Epidermal melanocyte (primary cell): ENCODE data around the gene SLAMF6.
"Not testable (repeated sequence)": the region's sequence is repeated elsewhere in the genome, so short reads cannot be mapped to it uniquely, and the experiment has no call there.

Experiments
- DNase-seq: peaks from one replicate; pipeline ENCODE4 v3.0.0; 2011; ENCODE audit warnings: low spot score; ENCODE audit not compliant: insufficient read length

The SLAMF6 gene

GRCh38 chr1:160522622-160523345, at the start of gene SLAMF6:
Gene SLAMF6 (minus strand): TSS chr1:160523255. CDS start chr1:160523192, 63 bp downstream.
- DNase-seq = no peak

GRCh38 chr1:160570840-160571239, 47.8 kb upstream of the SLAMF6 start:
- no peak for DNase-seq

GRCh38 chr1:160569806-160570205, 46.8 kb upstream of the SLAMF6 start:
- no peak for DNase-seq

DNA sequence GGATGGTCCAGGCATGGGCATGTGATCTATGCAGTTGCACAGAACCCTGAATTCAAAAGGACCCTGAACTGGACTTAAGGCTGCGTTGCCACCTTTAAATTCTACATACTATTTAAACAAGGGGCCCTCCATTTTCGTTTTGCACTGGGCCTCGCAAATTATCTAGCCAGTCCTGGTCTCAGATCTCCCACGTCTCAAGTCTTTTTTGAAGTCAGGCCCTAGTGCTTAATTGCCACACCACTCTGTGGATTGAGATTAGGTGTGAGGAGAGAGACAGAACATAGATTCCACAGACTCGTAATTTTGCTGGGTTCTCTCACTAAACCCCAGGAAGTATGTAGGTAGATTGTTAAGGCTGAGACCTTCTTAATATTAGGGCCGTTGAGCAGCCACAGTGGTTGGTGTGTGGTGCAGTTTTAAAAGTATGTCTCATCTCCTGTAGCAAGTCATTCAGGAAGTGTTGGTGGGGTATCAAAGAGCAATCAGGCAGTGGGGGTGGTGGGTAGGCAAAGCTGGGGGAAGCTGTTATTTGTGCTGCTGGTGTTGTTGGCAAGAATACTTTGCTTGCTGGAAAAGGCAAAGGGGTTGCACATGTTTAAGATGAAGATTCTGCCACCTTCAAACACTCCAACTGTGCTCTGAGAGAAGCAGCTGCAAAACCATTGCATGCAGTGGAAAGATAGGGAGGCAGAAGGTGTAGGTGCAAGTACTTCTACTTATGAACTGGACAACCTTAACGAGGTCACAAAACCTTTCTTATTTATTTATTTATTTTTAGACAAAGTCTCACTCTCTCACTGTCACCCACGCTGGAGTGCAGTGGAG, 45.0 kb upstream of the SLAMF6 start:
- DNase-seq = no peak

DNA sequence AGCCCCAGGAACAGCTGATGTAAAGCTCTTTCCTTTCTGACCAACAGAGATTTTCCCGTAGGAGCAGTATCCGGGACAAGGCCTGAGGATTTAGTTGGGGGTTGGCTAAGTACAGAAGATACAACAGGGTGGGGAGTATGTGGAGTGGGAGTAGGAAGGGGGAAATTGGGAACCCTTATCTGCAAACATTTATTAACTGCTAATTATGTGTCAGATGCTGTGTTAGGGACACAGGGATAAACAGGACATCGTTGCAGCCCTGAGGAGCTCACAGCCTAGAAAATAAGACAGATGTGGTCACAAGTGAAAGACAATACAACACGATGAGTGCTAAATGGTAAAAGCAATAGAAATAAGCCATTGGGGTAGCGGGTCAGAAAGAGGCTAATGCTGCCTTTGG, 44.3 kb upstream of the SLAMF6 start:
- no peak for DNase-seq

DNA sequence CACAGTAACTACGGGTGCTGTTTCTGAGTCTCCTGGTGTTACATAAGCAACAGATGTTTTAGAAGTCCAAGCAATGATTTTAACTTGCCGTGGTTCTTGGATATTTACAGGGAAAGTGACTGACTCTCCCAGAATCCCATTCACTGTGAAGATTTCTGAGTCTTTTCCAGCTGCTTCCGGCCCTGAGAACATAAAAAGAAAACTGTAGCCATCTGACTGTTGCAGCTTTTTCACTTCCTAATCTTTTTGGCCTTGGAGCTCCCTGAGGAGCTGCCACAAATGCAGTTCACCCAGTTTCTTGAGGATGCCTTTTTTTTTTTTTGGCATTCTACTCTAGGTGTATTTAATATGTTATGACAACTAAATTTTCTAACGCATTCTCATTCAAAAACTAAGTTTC, 42.5 kb upstream of the SLAMF6 start:
- no peak for DNase-seq

DNA sequence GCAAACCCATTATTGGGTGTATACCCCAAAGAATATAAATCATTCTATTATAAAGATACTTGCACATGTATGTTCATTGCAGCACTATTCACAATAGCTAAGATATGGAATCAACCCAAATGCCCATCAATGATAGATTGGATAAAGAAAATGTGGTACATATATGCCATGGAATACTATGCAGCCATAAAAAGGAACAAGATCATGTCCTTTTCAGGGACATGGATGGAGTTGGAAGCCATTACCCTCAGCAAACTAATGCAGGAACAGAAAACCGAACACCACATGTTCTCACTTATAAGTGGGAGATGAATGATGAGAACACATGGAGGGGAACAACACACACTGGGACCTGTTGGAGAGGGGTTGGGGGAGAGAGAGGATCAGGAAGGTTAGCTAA, 40.2 kb upstream of the SLAMF6 start:
- not testable (repeated sequence) for DNase-seq

DNA sequence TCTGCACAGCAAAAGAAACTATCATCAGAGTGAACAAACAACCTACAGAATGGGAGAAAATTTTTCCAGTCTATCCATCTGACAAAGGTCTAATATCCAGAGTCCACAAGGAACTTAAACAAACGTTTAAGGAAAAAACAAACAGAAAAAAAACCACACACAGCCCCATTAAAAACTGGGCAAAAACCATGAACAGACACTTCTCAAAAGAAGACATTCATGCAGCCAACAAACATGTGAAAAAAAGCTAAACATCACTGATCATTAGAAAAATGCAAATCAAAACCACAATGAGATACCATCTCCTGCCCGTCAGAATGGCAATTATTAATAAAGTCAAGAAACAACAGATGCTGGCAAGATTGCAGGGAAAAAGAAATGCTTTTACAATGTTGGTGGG, 39.7 kb upstream of the SLAMF6 start:
- DNase-seq = not testable (repeated sequence)

DNA sequence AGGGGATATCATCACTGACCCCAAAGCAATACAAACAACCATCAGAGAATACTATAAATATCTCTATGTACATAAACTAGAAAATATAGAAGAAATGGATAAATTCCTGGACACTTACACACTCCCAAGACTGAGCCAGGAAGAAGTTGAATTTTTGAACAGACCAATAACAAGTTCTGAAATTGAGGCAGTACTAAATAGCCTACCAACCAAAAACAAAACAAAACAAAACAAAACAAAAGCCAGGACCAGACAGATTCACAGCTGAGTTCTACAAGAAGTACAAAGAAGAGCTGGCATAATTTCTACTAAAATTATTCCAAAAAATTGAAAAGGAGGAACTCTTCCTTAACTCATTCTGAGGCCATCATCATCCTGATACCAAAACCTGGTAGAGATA, 37.8 kb upstream of the SLAMF6 start:
- no peak for DNase-seq

- no peak for DNase-seq
Observed at GRCh38 chr1:160560045-160560705, 37.1 kb upstream of the SLAMF6 start.

DNA sequence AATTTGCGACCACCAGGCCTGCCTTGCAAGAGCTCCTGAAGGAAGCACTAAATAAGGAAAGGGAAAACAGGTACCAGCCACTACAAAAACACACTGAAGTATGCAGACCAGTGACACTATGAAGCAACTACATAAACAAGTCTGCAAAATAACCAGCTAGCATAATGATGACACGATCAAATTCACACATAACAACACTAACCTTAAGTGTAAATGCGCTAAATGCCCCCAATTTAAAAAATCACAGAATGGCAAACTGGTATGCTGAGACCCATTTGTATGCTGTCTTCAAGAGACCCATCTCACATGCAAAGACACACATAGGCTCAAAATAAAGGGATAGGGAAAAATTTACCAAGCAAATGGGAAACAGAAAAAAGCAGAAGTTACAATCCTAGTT, 36.4 kb upstream of the SLAMF6 start:
- not testable (repeated sequence) for DNase-seq

DNA sequence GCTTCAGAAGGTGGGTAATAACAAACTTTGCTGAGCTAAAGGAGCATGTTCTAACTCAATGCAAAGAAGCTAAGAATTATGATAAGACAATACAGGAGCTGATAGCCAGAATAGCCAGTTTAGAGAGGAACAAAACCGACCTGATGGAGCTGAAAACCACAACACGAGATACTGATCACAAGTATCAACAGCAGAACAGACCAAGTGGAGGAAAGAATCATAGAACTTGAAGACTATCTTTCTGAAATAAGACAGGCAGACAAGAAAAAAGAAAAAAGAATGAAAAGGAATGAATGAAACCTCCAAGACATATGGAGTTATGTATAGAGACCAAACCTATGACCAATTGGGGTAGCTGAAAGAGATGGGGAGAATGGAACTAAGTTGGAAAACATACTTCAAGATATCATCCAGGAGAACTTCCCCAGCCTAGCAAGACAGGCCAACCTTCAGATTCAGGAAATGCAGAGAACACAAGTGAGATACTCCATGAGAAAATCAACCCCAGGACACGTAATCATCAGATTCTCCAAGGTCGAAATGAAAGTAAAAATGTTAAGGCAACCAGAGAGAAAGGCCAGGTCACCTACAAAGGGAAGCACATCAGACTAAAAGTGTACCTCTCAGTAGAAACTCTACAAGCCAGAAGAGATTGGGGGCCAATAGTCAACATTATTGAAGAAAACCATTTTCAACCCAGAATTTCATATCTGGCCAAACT, 35.8 kb upstream of the SLAMF6 start:
- DNase-seq = no peak

- DNase-seq = no peak
Observed at GRCh38 chr1:160553778-160554177, 30.7 kb upstream of the SLAMF6 start.

DNA sequence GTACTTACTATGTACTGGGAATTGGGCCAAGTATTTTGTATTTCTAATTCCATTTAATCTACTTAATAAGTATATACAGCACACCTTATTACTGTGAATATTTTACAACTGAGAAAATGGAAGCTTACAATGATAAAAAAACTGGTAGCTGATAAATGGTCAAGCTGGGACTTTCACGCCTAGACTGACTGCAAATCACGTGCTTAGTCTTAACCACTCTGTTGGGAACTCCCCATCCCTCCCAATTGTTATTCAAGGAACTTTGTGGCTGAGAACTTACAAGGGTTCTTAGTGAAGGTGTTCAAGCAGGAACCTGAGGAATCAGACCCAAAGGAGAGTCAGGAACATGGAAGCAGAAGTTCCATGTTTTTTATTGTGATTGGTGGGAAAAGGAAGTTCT, 29.4 kb upstream of the SLAMF6 start:
- DNase-seq = no peak

- DNase-seq = no peak
Observed at GRCh38 chr1:160550572-160551034, 27.5 kb upstream of the SLAMF6 start.

DNA sequence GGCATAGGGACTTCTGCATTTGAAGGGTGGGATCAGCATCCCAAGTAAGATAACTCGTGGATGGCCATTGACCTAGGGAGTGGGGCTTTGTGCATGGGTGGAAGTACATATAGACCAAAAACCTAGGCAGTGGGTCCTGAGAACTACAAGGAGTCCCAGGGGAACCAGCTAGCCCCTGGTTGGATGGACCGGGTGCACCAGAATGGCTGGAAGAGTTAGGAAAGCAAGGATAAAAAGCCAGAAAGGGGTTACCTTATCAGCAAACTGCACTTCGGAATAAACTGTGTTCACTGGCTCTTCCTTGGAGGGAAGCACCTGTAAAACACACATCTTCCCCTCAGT, 26.6 kb upstream of the SLAMF6 start:
- DNase-seq = no peak

DNA sequence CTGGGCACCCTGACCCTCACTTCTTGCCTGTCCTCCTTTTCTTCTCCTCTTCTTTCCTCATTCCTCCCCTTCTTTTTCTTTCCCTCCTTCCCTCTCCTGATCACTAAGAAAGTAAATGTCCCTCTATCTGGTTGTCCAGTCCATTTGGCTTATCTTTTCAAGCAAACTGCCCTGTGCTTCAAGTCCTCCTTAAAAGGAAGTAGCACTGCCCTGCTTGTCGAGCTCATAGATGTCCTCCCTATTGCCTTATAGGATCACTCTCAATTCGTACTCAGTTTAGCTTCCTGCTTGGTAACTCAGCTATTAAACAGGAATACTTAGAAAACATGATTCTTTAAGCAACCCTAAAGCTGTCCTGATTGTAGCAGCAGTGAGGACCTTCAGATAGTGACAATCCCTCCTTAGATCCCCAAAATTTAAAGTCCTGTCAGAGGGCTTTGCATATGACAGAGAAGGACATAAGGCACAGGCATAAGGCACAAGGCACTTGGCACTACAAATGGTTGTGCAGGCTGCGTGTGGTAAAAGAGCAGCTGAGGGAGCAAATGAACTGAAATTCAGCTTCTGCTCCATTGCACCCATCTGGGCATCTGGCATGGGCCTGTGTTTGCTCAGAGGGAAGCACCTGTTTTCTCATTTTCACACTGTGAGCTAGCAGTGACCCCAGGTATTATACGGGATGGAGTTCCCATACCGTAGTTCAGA, 26.1 kb upstream of the SLAMF6 start:
- no peak for DNase-seq

- DNase-seq = no peak
Observed at GRCh38 chr1:160548183-160548582, 25.1 kb upstream of the SLAMF6 start.

DNA sequence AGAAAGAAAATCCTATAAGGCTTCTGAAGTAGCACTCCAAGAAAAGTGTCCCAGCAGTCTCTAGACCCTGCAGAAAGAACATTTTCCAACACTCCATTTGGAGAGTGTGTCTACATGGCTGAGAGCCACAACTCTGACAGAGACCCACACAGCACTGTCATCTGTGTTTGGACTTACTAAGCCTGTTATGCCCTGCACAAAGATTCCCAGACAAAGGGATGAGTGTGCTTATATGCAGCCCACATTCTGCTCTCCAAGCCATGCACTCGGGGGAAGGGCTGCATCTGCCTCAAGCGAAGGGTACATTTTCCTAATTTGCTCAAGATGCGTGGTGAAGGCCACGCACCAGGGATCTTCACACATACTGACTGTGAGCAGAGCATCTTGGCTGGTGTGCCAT, 24.4 kb upstream of the SLAMF6 start:
- DNase-seq = no peak

- no peak for DNase-seq
Observed at GRCh38 chr1:160546942-160547341, 23.9 kb upstream of the SLAMF6 start.

- DNase-seq = no peak
Observed at GRCh38 chr1:160544647-160545046, 21.6 kb upstream of the SLAMF6 start.
